Neuron (in vitro differentiated cells): ENCODE results near the gene NDST1.
"Not testable (repeated sequence)": the region's sequence is repeated elsewhere in the genome, so short reads cannot be mapped to it uniquely, and the experiment has no call there.

ENCODE experiments used
- H2AFZ ChIP-seq: one replicate; pipeline ENCODE4 v1.6.1; 2013; ENCODE audit warnings: low read depth, mild to moderate bottlenecking, inconsistent platforms, low read length, moderate library complexity
- H3K27me3 ChIP-seq: one replicate; pipeline ENCODE4 v1.6.1; 2013; ENCODE audit warnings: low read length; ENCODE audit not compliant: insufficient read depth
- H3K36me3 ChIP-seq: one replicate; pipeline ENCODE4 v1.6.1; 2013; ENCODE audit warnings: low read length; ENCODE audit not compliant: insufficient read depth
- H3K4me1 ChIP-seq: one replicate; pipeline ENCODE4 v1.6.1; 2013; ENCODE audit warnings: low read length; ENCODE audit not compliant: insufficient read depth
- H3K4me3 ChIP-seq: 2 replicates; pipeline ENCODE4 v1.5.1; 2013; ENCODE audit warnings: mild to moderate bottlenecking, low read length, moderate library complexity
- H3K9me3 ChIP-seq: one replicate; pipeline ENCODE4 v1.6.1; 2013; ENCODE audit warnings: low read length

NDST1 gene

DNA sequence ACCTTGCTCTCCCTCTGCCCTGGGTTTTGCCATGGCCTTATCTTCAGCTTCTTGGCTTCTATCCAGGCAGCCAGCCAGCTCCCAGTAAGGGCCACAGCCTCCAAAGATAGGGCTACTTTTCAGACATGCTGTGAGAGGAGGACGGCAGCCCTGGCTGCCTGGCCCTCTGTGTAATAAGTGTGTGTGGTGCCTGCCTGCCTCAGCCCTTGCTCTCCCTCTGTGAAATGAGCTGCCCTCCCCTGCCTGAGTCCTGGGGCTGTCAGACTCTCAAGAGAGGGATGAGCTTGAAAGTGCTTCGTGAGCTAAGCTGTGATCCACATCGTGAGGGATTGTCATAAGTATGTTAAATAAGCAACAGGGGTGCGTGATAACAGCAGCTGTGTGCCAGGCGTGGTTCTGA, 8.1 kb downstream of the NDST1 start:
- H3K27me3 ChIP-seq: no peaks in the 10 kb centered on the region

DNA sequence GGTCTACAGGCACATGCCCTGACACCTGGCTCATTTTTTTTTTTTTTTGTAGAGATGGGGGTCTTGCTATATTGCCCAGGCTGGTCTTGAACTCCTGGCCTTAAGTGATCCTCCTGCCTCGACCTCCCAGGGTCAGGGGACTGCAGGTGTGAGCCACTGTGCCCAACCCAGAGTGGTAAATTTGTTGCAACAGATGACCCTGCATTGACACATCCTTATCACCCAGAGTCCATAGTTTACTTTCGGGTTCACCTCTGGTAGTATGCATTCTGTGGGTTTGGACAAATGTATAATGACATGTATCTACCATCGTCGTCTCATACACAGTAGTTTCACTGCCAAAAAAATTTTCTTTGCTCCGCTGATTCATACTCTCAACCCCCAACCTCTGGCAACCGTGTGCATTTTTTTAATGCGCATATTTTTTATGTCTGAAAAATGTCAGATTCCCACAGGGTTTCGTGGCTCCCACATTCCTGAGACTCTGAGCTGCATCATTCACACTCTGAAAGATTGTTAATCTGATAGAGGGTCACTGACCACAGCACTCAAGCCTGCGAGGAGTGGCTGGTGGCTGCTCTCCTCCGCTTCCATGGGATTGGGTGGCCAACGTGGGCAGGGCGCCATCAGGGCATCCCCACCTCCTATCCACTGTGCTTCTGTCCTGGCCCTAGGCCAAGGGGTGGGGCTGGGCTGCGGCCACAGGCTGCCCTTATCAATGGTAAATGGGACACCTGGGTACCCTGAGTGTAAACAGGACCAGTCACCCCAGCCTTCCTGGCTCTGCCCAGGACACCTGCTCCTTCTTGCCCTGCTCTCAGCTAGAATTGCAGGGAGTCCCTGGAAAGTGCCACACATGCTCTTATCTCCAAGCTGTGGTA, 9.6 kb downstream of the NDST1 start:
- H3K36me3 ChIP-seq: peaks cover 18% of the 10 kb centered on the region
- peaks cover 22% of the 10 kb centered on the region for H3K4me1 ChIP-seq
- H3K9me3 ChIP-seq: no peaks in the 10 kb centered on the region
- no peak overlapping the region for H2AFZ ChIP-seq
- no peak overlapping the region for H3K4me3 ChIP-seq
- H3K27me3 ChIP-seq: no peaks in the 10 kb centered on the region

More for the DNA sequence above, 8.1 kb downstream of the NDST1 start:
- peaks cover 36% of the 10 kb centered on the region for H3K4me1 ChIP-seq
- H3K4me3 ChIP-seq: no peak overlapping the region
- H2AFZ ChIP-seq: no peak overlapping the region
- peaks cover 7% of the 10 kb centered on the region for H3K36me3 ChIP-seq
- H3K9me3 ChIP-seq: no peaks in the 10 kb centered on the region

DNA sequence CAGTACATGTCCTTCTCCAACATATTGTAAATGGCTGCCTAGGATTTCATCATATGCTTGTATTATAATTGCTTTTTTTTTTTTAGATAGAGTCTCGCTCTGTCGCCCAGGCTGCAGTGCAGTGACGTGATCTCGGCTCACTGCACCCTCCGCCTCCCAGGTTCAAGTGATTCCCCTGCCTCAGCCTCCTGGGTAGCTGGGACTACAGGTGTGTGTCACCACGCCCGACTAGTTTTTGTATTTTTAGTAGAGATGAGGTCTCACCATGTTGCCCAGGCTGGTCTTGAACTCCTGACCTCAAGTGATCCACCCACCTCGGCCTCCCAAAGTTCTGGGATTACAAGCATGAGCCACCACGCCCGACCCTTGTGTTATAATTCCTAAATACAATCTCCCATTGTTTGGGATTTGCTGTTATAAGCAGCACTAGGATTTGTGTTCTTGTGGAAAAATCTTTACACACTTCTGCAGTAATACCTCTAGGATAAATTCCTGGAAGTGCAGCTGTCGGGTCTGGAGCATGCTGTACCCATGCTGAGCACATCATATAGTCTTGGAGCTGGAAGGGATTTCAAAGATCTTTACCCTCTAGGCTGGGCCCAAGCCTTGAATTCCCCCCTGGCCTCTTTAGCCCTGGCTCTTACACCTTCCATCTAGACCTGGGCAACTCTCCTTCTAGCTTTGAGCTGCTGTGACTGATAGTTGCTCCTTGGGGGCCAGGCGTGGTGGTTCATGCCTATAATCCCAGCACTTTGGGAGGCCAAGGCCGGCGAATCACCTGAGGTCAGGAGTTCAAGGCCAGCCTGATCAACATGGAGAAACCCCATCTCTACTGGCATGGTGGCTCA, 11.0 kb downstream of the NDST1 start:
- H3K4me3 ChIP-seq, H3K9me3 ChIP-seq, H2AFZ ChIP-seq, H3K27me3 ChIP-seq: not testable (repeated sequence)
- H3K36me3 ChIP-seq: peaks cover 18% of the 10 kb centered on the region
- H3K4me1 ChIP-seq: peaks cover 21% of the 10 kb centered on the region

DNA sequence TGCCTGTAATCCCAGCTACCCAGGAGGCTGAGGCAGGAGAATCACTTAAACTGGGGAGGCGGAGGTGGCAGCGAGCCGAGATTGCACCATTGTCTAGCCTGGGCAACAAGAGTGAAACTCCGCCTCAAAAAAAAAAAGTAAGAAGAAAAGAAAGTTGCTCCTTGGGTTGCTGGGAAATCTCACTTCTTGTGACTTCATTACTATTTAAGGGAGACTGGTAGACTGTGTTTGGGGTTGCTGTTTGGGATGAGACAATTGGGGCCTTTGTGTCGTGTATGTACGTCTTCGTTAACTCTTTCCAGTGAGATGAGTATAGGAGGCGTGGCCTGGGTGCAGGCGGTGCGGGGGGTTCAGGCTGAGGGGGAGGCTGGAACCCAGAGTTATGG, 11.6 kb downstream of the NDST1 start:
- H3K27me3 ChIP-seq: no peaks in the 10 kb centered on the region
- no peaks in the 10 kb centered on the region for H3K9me3 ChIP-seq
- H3K4me1 ChIP-seq: peaks cover 24% of the 10 kb centered on the region
- peaks cover 18% of the 10 kb centered on the region for H3K36me3 ChIP-seq
- no peak overlapping the region for H3K4me3 ChIP-seq
- H2AFZ ChIP-seq: no peak overlapping the region

DNA sequence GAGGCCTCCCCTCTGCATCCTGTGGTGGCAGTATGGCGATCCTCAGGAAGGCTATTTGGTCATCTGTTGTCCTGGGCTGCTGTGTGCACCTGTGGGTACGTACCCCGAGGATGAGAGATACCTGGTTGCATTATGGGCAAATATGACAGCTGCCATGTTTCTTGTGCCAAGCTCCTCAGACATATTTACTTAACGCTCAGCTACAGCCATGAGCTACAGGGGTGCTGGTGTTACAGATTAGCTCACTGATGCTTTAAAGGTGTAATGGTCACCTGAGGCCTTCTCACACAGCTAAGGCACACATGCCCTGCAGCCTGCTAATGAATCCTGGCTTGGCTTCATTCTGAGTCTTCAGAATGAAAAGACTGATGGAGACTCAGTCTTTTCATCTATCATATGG, 12.0 kb downstream of the NDST1 start:
- peaks cover 23% of the 10 kb centered on the region for H3K4me1 ChIP-seq
- no peak overlapping the region for H3K4me3 ChIP-seq
- H3K9me3 ChIP-seq: no peaks in the 10 kb centered on the region
- H2AFZ ChIP-seq: no peak overlapping the region
- H3K36me3 ChIP-seq: peaks cover 16% of the 10 kb centered on the region
- H3K27me3 ChIP-seq: no peaks in the 10 kb centered on the region

DNA sequence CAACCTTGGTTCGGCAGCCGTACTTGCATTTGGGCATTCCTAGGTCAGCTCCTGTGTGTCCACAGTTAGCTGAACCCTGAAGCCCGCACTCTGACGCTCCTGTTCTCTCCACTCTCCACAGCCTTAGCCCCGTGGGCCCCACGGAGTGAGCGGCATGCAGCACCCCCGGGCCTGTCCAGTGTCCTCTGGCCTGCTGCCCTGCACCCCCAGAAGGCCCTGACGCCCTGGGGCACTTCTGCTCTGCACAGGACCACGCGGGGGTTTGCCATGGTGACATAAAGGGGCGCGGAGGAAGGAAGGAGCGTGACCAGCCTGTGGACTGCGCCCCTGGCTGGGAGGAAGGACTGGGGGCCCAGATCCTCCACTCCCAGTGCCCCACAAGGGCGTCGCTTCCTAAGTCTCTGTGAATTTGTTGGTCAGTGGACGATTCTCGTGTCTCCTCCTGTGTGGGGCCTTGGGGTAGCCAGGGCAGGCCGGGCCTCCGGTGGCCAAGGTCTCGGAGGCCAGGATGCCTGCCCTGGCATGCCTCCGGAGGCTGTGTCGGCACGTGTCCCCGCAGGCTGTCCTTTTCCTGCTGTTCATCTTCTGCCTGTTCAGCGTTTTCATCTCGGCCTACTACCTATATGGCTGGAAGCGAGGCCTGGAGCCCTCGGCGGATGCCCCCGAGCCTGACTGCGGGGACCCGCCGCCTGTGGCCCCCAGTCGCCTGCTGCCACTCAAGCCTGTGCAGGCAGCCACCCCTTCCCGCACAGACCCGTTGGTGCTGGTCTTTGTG, 13.0 kb downstream of the NDST1 start:
- H3K36me3 ChIP-seq: peaks cover 15% of the 10 kb centered on the region
- no peaks in the 10 kb centered on the region for H3K27me3 ChIP-seq
- no peaks in the 10 kb centered on the region for H3K9me3 ChIP-seq
- H3K4me3 ChIP-seq: no peak overlapping the region
- H2AFZ ChIP-seq: no peak overlapping the region
- peaks cover 29% of the 10 kb centered on the region for H3K4me1 ChIP-seq

DNA sequence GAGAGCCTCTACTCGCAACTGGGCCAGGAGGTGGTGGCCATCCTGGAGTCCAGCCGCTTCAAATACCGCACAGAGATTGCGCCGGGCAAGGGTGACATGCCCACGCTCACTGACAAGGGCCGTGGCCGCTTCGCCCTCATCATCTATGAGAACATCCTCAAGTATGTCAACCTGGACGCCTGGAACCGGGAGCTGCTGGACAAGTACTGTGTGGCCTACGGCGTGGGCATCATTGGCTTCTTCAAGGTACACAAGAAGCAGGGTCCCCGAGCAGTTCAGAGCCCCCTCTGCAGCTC, 13.5 kb downstream of the NDST1 start:
- peaks cover 15% of the 10 kb centered on the region for H3K36me3 ChIP-seq
- no peaks in the 10 kb centered on the region for H3K27me3 ChIP-seq
- no peaks in the 10 kb centered on the region for H3K9me3 ChIP-seq
- no peak overlapping the region for H3K4me3 ChIP-seq
- H2AFZ ChIP-seq: no peak overlapping the region
- H3K4me1 ChIP-seq: peaks cover 28% of the 10 kb centered on the region

DNA sequence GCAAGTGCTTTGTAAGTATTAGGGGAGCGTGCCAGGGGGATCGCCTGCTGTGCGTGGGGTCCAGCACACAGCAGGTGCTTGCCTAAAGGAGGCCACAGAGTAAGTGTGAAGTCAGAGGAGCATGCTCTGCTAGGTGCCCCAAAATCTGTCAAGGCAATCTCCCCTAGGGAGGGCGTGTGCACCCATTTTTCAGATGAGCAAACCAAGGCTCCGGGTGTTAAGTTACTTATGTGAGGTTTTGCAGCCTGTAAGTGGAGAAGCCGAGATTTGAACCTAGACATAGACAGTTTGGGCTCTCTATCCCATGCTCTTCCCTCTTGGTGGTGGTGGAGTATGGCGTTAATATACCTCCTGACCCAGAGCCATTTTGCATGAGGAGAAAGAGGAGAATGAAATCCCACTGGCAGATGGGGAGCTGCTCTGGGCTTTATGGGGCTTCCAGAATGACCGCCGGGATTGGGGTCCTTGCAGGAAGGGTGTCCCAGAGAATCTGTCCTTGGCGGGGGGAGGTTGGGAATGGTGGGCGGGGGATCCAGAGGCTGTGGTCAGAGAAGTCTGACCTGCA, 14.1 kb downstream of the NDST1 start:
- Histone ChIP-seq H3K4me3 (no peak overlapping the region), H3K4me1 (peaks cover 25% of the 10 kb centered on the region), H3K9me3 (no peaks in the 10 kb centered on the region), H2AFZ (no peak overlapping the region), H3K27me3 (no peaks in the 10 kb centered on the region), H3K36me3 (peaks cover 15% of the 10 kb centered on the region)

DNA sequence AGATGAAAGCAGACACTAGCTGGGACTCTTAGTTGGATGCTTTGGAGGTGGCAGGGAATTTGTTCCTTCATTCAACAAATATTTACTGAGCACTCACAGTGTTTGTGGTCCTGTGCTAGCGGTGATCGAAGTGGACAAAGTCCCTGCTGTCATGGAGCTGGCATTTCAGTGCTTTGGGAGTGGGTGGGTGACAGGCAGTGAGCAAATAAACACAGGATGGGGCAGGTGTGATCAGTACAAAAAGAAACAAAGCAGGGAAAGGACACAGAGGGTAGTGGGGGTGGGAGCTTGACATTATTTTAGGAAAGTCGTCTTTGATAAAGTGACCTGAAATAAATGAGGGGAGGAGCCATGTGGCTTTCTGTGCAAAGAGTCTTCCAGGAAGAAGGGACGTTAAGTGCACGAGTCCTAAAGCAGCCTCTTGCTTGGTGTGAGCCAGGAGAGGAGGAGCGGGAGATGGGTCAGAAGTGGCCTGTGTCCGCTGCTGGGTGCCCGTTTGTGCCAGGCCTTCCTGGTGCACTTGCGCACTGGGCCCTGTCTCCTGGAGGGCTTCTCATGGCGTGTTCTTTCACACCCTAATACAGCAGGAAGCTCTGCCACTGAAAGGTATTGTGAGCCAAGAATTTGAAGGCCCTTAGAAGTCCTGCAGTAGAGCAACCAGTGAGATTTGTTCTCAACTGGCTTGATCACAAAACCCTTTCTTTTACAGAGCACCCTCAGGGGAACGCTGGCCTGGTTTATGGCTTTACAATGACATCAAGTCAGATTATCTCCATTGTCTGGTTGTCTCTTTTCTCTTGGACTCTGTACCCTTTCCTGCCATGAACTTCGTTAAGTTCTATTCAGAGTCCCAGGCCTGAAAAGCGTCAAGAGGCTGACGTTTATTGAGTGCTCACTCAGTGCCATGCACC, 14.8 kb downstream of the NDST1 start:
- Histone ChIP-seq H3K4me3 (no peak overlapping the region), H3K4me1 (peaks cover 20% of the 10 kb centered on the region), H3K36me3 (peaks cover 22% of the 10 kb centered on the region), H3K9me3 (no peaks in the 10 kb centered on the region), H2AFZ (no peak overlapping the region), H3K27me3 (no peaks in the 10 kb centered on the region)

DNA sequence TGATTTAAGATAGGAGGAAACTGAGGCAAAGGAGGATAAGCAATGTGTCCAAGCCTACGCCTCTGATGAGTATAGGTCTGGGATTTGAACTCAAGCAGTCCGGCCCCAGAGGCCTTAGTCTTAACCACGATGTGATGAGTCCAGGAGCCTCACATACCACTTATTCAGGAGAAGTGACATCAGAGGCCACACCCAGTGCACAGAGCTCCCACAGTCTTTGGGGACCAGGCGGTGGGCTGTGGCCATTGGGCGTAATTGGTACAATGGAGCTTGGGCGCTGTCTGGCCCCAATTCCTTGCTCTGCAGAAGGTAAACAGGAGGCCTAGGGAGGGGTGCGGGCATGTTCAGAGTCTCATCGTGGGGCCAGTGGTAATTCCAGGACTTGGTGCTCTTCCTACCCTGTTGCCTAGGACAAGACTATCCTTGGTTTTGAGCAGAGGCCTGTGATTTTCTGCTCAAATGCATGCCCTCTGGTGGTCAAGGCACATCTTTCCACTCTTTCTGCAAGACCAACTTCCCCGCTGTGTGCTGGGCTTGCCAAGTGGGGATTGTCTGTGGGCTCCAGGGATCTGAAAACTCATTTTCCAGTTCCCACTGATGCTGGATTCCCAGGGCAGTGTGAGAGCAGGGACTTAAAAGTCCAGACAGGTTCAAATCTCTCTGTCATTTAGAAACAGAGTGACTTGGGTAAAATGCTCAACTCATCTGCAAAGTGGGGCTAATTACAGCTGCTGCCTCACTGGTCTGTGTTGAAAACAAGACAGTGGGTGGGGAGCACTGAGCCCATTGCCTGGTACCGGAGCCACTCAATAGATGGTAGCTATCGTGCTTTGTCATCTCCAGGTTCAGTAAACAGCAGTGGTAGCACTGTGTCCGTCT, 15.8 kb downstream of the NDST1 start:
- Histone ChIP-seq H3K4me1 (peaks cover 20% of the 10 kb centered on the region), H3K27me3 (no peaks in the 10 kb centered on the region), H2AFZ (no peak overlapping the region), H3K36me3 (peaks cover 27% of the 10 kb centered on the region), H3K4me3 (no peak overlapping the region), H3K9me3 (no peaks in the 10 kb centered on the region)

DNA sequence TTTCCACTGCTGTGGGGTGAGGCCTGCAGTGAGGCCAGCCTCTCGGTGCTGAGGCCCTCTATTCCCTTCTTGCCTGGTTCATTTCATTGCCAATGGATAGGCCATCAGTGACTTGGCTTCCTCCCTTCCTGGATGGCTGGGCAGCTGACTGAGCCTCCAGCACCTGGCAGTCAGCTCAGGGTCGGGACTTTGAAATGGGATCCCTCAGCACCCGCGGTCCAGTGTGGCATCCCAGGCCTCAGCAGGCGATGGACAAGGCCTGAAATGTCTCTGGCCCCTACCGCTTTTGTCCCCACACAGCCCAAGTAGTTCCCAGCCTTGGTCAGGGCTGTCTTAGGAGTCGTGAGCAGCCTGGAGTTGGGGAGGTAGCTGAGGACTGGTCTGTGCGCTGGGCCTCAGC, 17.2 kb downstream of the NDST1 start:
- H2AFZ ChIP-seq: no peak overlapping the region
- no peak overlapping the region for H3K4me3 ChIP-seq
- no peaks in the 10 kb centered on the region for H3K9me3 ChIP-seq
- H3K4me1 ChIP-seq: peaks cover 20% of the 10 kb centered on the region
- H3K36me3 ChIP-seq: peaks cover 27% of the 10 kb centered on the region
- no peaks in the 10 kb centered on the region for H3K27me3 ChIP-seq
